ENCODE measurements around the gene SLC8A3. TPM values are rescaled to one million over a fixed set of nuclear protein-coding genes. Genes with fewer than 3 reads are reported as not detected.

SLC8A3 gene
- total RNA-seq, 4 donors from 2014 or later: 0.19 to 1.7 (median 0.90) TPM

DNA sequence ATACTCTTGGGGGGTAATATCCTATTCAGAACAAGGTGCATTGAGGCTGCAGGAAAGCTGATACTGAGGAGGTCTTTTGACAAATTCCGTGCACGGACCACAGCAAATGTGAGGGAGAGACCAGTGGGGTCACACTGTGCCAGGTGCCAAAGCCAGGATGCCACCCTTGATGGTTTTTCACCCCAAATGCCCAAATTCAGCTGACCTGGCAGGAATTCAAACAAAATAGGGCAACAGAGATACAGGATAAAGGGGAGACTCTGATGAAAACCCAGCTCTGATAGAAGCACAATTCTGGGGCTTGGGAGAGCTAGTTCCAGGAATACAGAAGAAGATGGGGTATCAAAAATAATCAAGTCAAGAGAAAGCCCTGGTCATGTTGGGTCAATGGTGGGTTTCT is 55.3 kb downstream of the SLC8A3 start:
- TF ChIP-seq POLR2AphosphoS5 (IDR thresholded peaks at IDR 0.05) (no peak), POLR2A (IDR thresholded peaks at IDR 0.05; ENCODE audit: low read depth) (no peak), EP300 (IDR thresholded peaks at IDR 0.05) (no peak)
- TF ChIP-seq, protein P1, sequence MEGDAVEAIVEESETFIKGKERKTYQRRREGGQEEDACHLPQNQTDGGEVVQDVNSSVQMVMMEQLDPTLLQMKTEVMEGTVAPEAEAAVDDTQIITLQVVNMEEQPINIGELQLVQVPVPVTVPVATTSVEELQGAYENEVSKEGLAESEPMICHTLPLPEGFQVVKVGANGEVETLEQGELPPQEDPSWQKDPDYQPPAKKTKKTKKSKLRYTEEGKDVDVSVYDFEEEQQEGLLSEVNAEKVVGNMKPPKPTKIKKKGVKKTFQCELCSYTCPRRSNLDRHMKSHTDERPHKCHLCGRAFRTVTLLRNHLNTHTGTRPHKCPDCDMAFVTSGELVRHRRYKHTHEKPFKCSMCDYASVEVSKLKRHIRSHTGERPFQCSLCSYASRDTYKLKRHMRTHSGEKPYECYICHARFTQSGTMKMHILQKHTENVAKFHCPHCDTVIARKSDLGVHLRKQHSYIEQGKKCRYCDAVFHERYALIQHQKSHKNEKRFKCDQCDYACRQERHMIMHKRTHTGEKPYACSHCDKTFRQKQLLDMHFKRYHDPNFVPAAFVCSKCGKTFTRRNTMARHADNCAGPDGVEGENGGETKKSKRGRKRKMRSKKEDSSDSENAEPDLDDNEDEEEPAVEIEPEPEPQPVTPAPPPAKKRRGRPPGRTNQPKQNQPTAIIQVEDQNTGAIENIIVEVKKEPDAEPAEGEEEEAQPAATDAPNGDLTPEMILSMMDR (IDR thresholded peaks at IDR 0.05): no peak
- peaks cover 0 to 19% (median 0%) of the 10 kb centered on the region in 4 donors for H3K27me3 ChIP-seq
- no peak for DNase-seq (ENCODE audit: extremely low spot score)
- H3K36me3 ChIP-seq: no peaks in the 10 kb centered on the region
- H3K27ac ChIP-seq (replicated peaks in 1 of 4): no peak overlapping the region
- no peak overlapping the region for H3K4me3 ChIP-seq
- H3K9me3 ChIP-seq: no peaks in the 10 kb centered on the region
- WGBS: 84% methylated on average over 2 of the region's 2 CpGs
- H3K4me1 ChIP-seq: no peaks in the 10 kb centered on the region
- intact Hi-C loops (cut with DNase I): no loop called here

DNA sequence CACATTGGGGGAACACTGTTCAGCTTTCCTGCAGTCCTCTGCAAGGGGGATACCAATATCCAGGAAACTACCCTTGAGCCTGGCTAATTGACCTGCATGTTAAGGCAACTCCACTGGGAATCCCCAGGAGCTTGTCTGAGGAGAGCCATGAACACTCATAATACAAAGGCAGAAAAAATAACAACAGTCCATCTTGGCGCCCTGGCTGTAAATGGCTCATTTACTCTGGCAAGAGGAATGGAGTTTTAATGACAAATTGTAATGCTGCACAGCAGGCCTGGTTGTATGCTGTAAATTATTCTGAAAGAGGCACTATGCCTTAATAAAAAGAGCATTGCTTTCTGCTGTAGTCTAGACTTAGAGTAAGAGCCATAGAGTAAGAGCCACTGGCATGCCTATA is 58.3 kb downstream of the SLC8A3 start:
- intact Hi-C loops (cut with DNase I): no loop called here
- DNase-seq (ENCODE audit: extremely low spot score): no peak
- TF ChIP-seq EP300 (IDR thresholded peaks at IDR 0.05): no peak
- no peak for TF ChIP-seq POLR2A (IDR thresholded peaks at IDR 0.05; ENCODE audit: low read depth)
- TF ChIP-seq, protein P1 (IDR thresholded peaks at IDR 0.05): no peak
- TF ChIP-seq POLR2AphosphoS5 (IDR thresholded peaks at IDR 0.05): no peak
- H3K4me3 ChIP-seq: no peak overlapping the region
- no peaks in the 10 kb centered on the region for H3K9me3 ChIP-seq
- H3K36me3 ChIP-seq: no peaks in the 10 kb centered on the region
- no peak overlapping the region for H3K27ac ChIP-seq (replicated peaks in 1 of 4)
- 69% methylated on average over 1 of the region's 1 CpG for WGBS
- peaks cover 0 to 12% (median 0%) of the 10 kb centered on the region in 4 donors for H3K27me3 ChIP-seq
- no peaks in the 10 kb centered on the region for H3K4me1 ChIP-seq

DNA sequence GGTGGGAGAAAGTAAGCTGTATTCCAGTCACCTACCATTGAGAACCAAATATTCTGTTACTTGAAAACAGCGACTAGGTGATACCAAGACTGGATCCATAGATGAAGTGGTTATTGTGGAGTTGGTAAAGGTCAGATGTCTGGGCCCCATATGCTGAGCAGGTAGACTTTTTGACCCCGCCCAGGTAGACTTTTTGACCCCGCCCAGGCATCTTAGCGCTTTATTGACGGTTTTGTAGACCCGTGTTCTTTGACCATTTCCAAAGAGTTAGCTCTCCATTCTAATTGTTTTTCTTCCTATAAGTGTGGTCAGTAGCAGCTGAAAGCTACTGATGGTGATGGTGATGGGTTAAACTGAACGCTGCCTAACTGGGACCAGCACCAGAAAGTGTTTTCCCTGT is 61.6 kb downstream of the SLC8A3 start:
- H3K36me3 ChIP-seq: no peaks in the 10 kb centered on the region
- no peaks in the 10 kb centered on the region for H3K9me3 ChIP-seq
- H3K4me3 ChIP-seq: no peak overlapping the region
- no peaks in the 10 kb centered on the region for H3K4me1 ChIP-seq
- H3K27me3 ChIP-seq: peaks cover 0 to 8% (median 0%) of the 10 kb centered on the region in 4 donors
- whole genome bisulfite sequencing: 92% methylated on average over 7 of the region's 7 CpGs
- DNase-seq (ENCODE audit: extremely low spot score): peak; percentile 62
- intact Hi-C loops (cut with DNase I): no loop called here
- no peak for TF ChIP-seq POLR2A (IDR thresholded peaks at IDR 0.05; ENCODE audit: low read depth)
- TF ChIP-seq EP300 (IDR thresholded peaks at IDR 0.05): no peak
- TF ChIP-seq, protein P1 (IDR thresholded peaks at IDR 0.05): no peak
- TF ChIP-seq POLR2AphosphoS5 (IDR thresholded peaks at IDR 0.05): no peak
- H3K27ac ChIP-seq (replicated peaks in 1 of 4): no peak overlapping the region

DNA sequence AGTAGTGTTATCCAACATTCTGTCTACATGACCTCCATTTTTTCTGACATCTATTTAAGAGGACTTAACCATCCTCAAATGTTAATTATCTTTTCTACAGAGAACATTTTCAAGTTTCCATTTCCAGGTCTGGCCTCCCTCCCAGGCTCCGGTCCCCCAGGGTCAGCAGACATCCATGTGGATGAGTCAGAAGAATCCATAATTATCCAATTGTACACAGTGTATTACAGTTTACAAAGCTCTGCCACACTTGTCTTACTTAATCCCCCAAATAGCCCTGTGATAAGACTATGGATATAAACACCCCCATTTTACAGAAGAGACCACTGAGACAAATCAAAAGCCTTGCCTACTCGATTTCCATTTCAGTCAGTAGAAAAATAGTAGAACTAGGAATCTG is 65.0 kb downstream of the SLC8A3 start:
- peaks cover 0 to 3% (median 0%) of the 10 kb centered on the region in 4 donors for H3K27me3 ChIP-seq
- H3K36me3 ChIP-seq: no peaks in the 10 kb centered on the region
- H3K4me1 ChIP-seq: no peaks in the 10 kb centered on the region
- intact Hi-C loops (cut with DNase I): no loop called here
- H3K4me3 ChIP-seq: no peak overlapping the region
- no peaks in the 10 kb centered on the region for H3K9me3 ChIP-seq
- WGBS: 65% methylated on average over 2 of the region's 2 CpGs
- no peak for TF ChIP-seq POLR2AphosphoS5 (IDR thresholded peaks at IDR 0.05)
- TF ChIP-seq EP300 (IDR thresholded peaks at IDR 0.05): no peak
- TF ChIP-seq, protein P1 (IDR thresholded peaks at IDR 0.05): no peak
- no peak for TF ChIP-seq POLR2A (IDR thresholded peaks at IDR 0.05; ENCODE audit: low read depth)
- DNase-seq (ENCODE audit: extremely low spot score): peak; percentile 24
- no peak overlapping the region for H3K27ac ChIP-seq (replicated peaks in 1 of 4)

DNA sequence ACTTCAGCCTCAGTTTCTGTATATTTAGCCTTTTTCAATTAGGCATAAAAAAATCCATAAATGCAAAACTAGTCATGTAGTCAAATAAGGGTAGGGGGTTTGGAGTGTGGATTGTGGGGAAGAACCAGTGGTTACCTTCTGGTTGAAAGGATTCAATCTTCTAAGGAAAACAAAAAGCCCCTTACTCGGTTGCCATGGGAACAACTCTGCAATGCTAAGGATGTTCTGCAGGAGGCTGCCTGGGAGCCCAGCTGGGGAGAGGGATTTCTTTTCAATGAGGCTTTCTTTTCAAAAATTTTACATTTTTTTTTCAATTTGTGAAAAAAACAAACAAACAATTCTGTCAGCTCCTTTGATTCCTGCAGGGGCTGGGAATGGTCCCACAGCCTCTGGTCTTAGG is 67.2 kb downstream of the SLC8A3 start:
- 0% methylated on average over 1 of the region's 1 CpG for WGBS
- no peaks in the 10 kb centered on the region for H3K36me3 ChIP-seq
- no peak overlapping the region for H3K27ac ChIP-seq (replicated peaks in 1 of 4)
- no peak overlapping the region for H3K4me3 ChIP-seq
- H3K4me1 ChIP-seq: no peaks in the 10 kb centered on the region
- no peak for TF ChIP-seq POLR2AphosphoS5 (IDR thresholded peaks at IDR 0.05)
- no peak for TF ChIP-seq POLR2A (IDR thresholded peaks at IDR 0.05; ENCODE audit: low read depth)
- TF ChIP-seq, protein P1 (IDR thresholded peaks at IDR 0.05): no peak
- no peak for TF ChIP-seq EP300 (IDR thresholded peaks at IDR 0.05)
- peak; percentile 34 for DNase-seq (ENCODE audit: extremely low spot score)
- intact Hi-C loops (cut with DNase I): no loop called here
- no peaks in the 10 kb centered on the region for H3K27me3 ChIP-seq
- no peaks in the 10 kb centered on the region for H3K9me3 ChIP-seq
